Right renal pelvis (tissue), 4 donors: ENCODE results near the gene RPTN. TPM values are rescaled to one million over a fixed set of nuclear protein-coding genes. Genes with fewer than 3 reads are reported as not detected.

Experiments
- DNase-seq, 4 donors: peaks; one replicate each; pipeline ENCODE4 v3.0.0-alpha.2; 2013; ENCODE audit warnings: low read depth in 4 of 4, low spot score in 3 of 4, missing footprints in 1 of 4
- polyA plus RNA-seq, 4 donors: library from polyadenylated mRNA; unstranded; fragments of 120-200 nt; gene quantifications; one replicate each; pipeline ENCODE4 v1.2.1, GENCODE V29; 2013; ENCODE audit not compliant: insufficient read length in 4 of 4

RPTN gene, protein sequence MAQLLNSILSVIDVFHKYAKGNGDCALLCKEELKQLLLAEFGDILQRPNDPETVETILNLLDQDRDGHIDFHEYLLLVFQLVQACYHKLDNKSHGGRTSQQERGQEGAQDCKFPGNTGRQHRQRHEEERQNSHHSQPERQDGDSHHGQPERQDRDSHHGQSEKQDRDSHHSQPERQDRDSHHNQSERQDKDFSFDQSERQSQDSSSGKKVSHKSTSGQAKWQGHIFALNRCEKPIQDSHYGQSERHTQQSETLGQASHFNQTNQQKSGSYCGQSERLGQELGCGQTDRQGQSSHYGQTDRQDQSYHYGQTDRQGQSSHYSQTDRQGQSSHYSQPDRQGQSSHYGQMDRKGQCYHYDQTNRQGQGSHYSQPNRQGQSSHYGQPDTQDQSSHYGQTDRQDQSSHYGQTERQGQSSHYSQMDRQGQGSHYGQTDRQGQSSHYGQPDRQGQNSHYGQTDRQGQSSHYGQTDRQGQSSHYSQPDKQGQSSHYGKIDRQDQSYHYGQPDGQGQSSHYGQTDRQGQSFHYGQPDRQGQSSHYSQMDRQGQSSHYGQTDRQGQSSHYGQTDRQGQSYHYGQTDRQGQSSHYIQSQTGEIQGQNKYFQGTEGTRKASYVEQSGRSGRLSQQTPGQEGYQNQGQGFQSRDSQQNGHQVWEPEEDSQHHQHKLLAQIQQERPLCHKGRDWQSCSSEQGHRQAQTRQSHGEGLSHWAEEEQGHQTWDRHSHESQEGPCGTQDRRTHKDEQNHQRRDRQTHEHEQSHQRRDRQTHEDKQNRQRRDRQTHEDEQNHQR
- not detected for polyA plus RNA-seq

DNA sequence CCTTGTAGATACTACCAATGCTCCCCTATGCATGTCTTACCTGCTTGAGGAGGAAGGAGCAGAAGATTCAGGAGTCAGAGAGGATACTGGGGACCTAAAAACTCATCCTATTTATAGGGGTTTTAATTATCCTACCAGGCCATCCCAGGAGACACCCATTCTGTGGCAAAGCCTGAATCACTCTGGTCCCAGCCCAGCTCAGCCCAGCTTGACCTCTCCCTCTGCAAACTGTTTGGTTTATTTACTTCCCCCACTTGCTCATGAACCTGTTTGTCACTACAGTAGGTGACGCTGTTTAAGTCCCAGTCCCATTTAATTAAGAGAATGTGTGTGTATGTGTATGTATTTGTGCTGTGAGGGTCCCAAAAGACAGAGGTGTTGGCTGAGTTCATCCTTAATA lies at the start of gene RPTN:
TSS of gene RPTN (minus strand) at position 85 of the 400 bp plus-strand sequence. CDS start 1,339 bp downstream, outside the sequence.
- DNase-seq: no peak

DNA sequence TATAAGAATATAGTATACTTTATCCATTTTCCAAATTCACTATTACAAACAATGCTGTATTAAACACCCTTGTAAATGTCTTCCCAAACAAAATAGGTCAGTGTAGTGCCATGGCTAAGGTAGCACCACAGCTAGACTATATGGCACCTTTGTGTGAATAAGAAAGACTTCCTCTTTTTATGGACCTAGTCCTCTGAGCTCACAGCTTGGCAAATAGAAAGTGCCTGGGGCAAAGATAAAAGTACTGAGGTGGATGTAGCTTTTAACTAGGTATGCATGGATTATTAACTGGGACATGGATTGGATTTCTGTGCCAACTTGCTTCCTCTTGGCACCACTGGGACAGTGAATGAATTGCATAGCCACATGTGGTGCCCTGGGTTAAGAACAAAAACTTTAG lies 40.0 kb upstream of the RPTN start:
- DNase-seq: no peak

DNA sequence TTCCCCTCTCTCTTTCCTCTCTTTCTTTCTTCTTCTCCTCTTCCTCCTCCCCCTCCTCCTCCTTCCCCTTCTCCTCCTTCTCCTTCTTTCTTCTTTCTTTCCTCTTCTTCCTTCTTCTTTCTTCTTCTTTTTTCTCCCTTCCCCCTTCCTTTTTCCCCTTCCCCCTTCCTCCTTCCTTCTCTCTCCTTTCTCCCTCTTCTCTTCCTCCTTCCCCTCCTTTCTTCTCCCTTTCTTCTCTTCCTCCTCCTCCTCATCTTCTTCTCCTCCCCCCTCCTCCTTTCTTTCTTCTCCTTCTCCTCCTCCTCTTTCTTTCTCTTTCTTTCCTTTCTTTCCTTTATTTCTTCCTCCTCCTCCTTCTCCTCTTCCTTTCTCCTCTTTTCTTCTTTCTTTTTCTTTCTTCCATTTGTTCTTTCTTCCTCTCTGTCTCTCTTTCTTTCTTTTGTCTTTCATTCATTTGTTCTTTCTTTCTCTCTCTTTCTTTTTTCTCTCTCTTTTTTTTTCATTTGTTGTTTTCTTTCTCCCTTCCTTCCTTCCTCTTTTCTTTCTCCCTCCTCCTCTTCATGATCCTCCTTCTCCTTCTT lies 38.4 kb upstream of the RPTN start:
- no peak for DNase-seq

DNA sequence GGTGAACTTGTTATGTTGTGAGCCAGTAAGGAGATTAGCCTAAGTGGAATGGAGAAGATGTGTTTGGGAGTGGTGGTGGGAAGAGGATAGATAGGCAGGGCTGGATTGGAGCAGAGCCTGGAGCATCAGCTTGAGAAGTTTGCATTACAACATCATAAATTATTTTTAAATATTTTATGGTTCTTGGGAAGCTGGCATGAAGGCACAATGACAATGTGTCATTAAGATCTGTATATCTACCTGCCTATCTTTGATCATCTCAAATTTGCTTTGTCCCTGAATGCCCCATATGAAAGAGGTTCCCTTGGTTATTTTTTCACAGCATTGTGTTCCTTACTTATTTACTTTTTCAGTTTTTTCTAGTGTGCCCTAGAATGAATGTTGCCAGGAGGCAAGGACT lies 32.7 kb upstream of the RPTN start:
- DNase-seq: no peak

DNA sequence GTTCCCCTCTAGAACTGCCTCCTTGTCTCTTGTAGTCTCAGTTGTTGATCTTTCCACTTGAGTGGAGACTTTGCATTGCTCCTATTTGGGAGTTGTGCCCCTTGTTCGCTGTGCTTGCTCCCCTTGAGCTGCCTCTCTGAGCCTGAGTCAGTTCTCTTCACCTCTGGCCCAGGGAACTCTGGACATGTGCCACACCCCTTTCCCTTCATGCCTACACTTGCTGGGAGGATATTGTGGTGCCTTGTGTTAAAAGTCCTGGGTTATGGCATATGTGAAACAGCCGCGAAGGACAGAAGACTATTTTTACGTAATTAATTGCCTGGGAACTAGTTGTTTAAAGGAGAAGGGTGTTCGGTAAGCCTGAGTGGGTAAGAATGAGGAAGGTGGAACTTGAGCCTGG lies 32.2 kb upstream of the RPTN start:
- no peak for DNase-seq

DNA sequence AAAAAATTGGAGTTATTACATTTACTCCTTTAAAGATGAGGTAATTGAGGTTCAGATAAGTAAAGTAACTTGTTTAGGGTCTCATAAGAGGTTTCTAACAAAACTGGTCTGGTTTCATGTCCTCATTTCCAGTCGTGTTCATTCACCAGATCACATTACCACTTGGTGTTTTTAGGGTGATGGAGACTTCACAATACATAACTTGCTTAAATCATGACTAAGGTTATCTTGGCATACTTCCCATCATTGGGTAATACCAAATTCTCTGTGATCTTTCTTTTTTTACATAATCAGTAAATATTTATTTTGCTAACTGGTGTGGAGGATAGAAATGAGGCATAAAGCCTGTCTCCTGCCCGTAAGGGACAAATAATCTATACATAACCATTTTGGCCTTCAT lies 31.6 kb upstream of the RPTN start:
- DNase-seq: no peak

DNA sequence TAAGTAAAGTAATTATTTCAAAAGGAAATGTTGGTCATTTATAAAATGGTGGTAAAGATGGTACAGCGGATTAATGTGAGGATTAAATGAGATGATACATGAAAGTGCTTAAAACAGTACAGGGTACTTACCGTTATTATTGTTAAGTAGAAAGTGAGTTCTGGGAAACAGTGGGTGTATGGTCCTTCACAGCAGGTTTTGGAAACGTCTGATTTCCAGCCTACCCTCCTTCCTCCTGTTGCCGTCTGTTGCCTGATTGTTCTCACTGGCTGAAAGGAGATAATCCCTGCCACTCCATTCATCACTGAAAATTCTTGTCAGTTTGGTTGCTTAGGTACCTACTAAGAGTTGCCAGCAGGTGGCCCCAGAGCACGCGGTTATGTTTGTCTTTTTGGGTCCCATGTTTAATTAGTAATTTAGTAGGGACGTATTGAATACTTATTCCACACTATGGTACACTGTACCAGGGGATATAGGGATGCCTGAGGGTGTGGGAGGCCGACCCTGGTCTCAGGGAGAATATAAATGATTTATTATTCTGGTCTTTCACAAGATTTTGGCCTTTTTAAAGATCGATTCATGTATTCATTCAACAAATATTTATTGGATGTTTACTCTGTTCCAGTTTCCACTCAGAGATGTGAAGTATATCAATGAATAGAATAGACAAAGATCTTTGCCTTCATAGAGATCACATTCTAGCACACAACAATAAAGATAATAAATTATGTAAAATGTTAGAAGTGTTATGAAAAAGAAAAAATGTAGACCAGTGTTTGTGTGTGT lies 30.8 kb upstream of the RPTN start:
- DNase-seq: peak; percentile 20 to 47 (median 36)

DNA sequence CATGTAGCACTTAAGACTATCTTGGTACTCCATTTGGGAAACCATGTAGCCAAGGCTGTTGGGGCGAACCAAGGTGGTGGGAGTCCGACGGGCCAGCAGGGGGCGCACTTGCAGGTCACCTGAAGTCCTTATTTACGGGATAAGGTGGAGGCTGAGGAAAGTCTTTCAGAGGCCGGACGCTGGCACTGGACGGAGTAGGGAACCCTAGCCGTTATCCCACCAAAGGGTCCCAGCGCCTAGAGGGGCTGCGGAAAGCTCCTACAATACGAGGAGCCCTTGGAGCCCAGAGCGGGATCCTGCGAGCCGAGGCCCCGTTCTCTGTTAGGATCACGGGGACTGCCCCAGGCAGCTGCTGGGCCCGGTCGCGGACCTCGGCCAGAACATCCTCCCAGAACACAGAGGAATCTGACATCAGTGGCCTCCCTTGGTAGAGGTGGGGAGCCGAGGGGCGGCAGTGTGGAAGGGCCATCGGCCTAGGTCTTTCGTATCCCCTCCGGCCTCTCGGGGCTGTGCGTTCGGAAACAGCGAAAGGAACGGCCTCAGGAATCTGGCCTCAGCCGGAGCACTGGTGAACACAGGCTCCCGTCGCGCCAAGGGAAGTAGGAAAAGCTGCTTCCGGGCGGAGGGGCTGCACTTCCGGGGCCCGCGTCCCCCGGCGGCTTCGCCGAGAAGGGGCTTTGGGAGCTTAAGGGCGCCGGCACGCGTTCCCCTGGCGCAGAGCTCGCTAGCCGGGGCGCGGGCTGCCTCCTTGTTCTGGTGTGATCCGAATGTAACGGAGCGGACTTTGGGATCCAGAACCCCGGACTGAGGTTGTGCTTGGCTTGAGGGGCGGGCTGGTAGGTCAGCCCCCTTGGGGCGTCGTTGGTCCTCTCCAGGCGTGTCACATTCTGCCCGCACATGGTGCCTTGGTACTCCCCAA lies 29.9 kb upstream of the RPTN start:
- peak; percentile 32 to 44 (median 35) for DNase-seq

DNA sequence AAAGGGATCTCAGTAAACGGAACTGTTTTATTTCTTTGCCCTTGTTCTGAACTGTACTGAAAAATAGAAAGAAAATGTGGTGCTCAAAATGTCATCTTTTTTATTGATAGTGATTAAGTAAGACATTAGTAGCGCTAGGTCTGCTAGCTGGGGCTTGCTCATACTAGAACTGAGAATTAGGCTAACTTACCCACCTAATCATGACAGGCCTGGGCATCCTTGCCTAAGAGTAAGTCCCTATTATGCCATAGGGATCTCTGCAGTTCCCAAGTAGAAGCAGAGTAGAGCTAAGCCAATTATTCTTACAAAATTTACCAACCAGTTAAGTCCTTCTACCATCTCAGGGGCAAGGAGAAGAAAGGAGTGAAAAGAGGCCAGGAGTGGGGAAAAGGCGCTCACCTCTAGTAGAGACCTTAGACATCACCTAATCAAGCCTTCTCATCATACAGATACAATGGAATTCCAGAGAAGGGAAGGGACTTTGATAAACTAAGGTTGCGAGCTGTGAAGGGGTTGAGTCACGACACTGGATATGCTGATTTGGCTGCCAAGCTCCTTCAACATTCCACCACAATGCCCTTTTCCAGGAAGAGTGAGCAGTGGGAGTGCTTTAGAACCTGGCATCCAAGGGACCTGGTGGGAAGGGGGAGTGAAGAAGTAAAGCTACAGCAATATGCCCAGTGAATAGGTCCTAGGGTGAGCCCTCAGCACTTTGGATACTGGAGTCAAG lies 27.7 kb upstream of the RPTN start:
- no peak for DNase-seq

DNA sequence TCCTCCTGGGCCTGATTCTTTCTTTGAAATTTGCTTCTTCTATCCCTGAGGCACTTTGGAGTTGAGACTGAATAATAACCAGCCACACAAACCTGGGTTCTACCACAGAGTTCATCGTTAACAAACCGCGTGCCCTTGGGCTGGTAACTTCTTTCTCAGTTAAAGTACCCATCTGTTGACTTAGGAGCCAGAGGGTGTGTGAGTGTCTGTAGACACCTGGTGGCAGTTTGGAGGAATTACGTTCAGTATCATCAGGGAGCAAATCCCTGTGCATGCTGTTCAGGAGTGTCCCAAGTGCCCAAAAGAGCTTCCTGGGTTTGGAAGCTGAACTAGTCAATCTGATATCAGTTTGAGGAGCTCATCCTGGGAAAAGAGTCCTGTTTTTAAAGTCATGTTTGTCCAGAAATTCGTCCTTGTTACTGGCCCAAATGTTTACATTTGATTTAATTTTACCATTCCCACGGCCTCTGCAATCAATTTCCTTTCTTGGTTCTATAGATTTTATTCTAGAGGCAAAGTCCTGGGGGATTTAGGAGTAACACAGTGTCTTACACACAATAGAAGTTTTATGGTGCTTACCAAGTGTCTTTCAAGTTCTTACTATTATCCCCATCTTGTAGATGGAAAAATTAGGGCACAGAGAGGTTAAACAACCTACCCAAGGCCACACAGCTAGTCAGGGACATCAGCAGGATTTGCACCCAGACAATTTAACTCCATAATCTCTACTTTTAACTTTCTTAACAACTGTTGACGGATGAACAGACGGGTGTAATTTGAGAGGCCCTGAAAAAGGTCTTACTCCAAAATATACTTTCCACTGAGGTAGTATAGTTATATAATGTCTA lies 26.7 kb upstream of the RPTN start:
- DNase-seq: peak in 1 of 4 donors; percentile 10

DNA sequence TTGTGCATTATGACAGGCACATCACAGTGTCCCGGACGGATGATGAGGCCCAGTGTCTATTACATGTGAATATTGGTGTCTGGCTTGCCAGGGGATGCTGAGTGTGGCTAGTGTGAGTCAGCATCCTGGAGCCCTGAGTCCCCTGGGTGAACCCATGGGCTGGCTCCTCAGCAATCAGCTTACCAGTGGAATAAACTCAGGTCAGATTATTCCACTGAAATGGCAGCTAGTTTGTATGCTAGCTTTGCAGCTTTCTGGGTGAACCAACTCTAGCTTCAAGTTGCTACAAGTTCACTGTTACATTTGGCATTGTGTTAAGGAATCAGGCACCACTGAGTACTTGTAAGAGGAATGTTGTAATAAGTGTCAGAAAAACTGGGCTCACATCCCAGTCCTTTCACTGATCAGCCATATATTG lies 23.9 kb upstream of the RPTN start:
- DNase-seq: no peak

DNA sequence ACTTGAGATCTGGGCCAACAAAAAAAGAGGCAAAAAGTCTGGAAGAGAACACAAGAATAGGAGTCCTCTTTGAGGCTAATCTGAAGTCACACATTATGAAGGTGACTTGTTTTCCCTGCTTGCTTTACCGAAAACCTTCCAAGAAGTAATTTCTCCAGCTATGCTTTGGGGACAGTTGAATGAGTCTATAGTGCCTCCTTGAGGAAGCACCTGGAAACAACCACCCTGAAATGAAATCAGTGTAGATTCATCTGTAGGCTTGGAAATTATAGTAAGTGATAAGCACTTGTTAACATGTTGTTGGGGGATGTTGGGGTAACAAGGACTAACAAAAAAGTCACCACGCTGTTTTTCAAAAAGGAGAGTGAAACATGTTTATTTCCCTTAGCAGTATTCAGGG lies 23.4 kb upstream of the RPTN start:
- no peak for DNase-seq

DNA sequence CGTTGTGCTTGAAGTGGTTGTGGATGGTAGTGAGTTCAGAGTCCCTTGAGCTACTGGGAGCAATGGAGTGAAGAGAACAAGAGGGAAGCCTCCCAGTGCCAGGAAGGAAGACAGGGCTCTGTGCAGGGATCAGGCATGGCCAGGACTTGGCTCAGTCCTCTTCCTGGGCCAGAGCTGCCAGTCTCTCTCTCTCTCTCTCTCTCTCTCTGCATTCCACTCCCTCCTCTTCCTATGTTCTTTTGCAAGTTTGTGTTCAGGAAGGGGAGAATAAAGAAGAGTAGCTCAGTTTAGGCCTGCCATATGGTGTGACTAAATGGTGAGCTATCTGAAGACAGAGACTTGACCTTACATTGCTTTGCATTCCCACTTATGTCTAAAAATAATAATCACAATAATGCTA lies 20.5 kb upstream of the RPTN start:
- no peak for DNase-seq

DNA sequence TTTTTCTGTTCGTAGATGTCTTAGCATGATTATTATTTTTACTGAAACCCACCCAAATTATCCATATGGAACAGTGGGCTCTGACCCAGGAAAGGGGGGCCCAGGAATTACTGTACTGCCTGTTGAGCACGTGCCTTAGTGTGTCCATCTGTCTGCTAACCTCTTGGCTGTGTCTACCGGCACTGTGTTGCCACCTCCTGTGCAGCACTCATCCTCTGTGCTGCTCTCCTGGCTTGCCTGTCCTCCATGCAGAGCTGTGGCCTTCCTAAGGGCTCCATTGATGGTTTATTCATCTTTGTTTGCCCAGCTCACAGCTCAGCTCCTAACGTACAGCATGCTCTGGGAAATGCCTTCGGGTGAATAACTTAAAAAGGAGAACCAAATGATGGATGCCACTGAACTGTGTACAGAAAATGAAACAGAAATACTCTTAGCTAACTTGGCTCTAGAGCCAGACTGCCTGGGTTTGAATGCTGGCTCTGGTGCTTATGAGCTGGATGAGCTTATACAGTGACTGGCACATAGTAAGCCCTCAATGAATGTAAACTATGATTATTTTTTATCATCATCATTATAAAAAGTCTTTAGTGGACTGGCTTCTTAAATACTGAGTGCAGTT lies 11.4 kb upstream of the RPTN start:
- DNase-seq: no peak

DNA sequence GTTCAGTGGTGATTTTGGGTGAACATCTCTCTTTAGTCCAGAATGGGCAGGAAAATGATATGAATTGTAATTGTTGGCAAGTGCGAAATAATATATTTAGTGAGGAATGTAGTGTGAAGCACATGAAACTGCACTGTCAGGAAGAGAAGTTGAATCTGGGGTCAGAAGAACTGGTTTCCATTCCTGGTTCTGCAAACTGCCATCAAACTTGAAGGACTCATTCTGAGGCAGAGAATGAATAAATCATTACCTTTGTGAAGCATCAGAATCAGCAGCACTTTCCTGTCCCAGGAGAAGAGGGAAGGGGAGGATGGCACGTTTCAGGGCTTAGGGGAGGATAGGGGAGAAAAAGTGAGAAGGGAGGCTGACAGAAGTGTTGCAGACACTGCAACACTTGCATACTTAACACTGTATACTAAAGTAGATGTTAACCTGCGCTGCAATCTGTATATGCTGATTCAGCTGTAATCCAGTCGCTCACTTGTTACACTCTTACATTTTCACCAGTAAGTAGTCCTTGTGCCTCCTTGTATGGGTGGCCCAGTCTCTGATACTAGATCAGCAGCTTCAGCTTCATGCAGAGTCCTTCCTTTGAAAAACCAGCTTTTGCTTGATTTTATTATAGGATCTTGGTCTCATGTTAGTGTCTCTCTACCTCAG lies 10.5 kb upstream of the RPTN start:
- no peak for DNase-seq

DNA sequence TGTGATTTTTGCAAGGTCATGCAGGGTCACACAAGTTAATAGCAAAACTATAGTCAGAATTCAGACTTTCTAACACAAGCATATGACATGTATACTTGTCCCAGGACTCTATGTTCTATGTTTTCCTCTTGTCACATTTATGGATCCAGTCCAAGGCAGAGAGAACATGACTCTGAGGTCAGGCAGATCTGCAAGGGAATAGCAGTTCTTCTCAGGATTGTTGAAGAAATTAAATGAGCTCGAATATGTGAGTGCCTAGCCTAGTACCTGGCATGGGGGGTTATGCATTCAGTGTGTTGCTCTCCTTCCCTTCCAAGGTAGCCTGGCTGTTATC lies 9.5 kb upstream of the RPTN start:
- no peak for DNase-seq

DNA sequence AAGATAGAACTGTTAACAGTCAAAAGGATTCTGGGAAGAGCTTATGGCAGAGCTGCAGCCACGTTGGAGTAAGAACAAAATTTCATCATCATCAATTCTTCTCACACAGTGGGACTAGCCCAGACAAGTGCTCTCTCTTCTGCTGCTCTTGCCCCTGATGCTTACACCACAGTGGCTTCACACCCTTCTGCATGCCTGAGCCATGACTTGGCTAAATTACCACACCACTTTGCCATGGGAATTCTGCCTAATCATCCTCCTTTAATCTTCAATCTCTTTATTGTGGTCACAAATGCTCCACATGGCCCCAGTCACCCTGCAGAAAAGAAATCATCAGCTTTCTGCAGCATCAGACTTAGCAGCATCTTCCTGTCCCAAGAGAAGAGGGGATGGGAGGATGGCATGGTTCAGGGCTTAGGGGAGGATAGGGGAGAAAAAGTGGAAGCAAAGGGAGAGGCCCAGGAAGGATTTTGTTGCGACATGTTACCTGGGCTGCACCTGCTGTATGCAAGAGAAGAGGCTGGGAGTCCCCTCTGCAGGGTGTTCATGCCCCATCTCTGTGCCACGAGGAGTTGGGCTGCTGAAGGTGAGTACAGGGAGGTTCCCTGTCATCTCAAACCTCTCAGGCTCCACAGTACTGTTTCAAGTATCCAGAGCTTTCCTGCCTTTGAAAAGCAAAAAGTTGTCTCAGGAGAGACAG lies 9.0 kb upstream of the RPTN start:
- no peak for DNase-seq
